ENCODE data around the gene GPRIN1.
A peak's percentile ranks its signal among the peaks of the same experiment; 100 is the strongest.

The GPRIN1 gene

GRCh38 chr5:176609724-176610434 is at the start of gene GPRIN1:
Gene GPRIN1 (minus strand): TSS chr5:176610156. CDS start chr5:176599834, 10,322 bp downstream.
- peak in 1 of 2 experiments; percentile 76 for DNase-seq

DNA sequence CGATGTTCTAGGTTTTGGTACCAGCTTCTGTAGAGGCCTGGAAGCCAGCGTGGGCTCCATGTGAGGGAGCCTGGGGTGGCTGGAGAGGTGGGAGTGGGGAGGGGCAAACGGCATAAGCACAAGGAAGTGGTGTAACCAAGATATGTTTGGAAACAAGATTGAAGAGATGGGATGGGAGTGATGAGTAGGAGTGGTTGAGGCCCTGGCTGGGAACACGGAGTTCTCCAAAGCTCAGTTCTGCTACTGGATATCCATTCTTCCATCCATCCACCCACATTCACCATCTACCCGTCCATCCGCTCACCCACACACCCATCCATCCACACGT is 49.5 kb upstream of the GPRIN1 start:
- DNase-seq, result no peak

DNA sequence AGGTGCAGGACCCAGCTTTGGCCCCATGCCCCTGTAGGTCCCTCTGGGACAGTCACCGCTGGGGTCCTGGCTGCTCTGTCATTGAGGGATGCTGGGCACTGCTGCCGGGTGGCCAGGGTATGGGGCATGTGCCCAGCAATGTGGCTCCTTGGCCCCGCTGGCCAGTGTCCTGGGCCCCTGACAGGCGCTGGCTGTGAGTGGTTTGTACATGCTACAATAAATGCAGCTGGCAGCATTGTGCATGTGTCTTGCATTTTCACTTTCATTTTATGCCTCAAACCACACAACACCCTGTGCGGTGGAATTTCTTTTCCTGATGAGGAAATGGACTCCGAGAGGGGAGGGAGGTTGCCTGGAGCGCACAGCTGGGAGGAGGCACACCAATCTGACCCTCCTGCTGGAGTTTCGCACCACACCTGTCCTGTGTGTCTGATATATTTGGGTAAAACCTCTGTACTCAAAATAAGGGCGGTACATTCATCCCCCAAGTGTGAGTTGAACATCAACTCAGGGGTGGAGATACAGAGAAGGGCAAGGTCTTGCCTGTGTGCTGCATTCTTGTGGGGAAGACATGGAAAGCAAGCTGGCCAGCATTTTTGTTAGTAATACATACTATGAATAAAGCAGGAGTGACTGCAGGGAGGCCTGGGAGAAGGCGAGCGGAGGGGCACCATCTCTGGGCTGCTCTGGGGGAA is 49.0 kb upstream of the GPRIN1 start:
- DNase-seq, result no peak

DNA sequence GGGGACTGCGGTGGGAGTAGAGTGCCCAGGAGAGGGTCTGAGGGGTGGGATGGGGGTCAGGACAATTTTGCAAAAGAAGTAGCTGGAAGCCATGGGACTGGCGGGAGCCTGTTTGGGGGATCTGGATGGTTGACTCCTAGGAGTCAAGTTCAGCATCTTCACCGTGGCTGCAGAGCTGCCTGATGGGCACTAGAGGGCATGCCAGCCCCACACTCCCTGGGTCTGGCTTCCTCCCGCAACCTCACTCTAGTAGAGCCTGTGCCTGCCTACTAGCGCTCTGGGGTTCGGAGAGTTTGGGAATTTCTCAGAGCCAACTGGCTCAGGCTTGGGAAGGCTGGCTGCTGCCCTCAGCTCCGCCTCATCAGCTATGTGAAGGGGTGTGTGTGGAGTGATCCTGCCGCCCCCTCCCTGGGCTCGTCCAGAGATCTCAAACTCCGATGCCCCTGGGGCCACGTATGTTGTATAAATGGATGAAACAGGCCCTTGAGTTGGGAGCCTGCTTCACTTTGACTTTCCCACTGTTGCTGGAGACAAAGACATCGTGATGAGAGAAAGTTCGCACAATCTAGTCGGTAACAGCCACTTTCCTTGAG is 48.1 kb upstream of the GPRIN1 start:
- peak; percentile 56 to 89 for DNase-seq

- DNase-seq, result no peak
Measured at GRCh38 chr5:176656467-176656990, 46.6 kb upstream of the GPRIN1 start.

GRCh38 chr5:176654856-176655255 is 44.9 kb upstream of the GPRIN1 start:
- DNase-seq, result no peak

DNA sequence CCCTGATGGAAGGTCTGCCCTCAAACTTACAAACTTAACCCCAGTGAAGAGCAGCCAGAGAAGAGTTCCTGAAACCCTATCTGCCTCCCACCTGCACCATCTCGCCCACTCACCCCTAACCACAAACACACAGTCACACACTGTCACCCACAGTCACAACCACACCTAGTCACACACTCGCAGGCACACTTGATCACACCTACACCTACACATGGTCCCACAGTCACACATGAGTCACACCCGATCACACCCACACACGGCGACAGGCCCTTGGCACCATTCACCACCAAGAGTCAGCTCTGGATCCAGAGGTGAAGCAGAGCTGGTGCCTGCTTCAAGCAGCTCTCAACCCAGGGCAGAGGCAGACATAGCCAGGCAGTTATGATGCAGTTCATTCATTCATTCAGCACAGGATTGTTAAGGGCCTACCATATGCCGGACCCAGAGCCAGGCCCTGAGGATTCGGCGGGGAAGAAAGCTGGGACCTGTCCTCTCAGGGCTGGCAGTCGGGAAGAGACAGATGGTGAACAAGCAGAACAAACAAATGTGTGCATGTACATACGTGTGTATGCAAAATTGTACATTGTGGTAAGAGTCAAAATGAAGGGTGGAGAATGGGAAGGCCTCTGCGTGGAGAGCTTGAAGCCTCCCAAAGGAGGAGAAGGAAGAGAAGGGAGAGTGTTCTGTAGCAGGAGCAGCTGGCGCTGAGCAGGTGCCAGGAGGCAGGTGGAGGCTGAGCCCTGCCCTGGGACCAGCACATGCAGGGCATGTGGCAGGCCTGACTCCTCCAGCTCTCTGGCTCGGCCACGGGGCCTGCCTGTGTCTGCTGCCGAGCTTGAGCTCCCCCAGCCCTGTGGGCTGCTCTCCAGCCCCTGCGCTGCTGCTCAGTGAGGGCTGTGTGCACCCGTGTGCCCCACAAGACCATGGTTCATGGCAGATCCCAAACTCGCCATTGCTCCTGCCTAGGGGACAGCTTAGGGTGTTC is 43.7 kb upstream of the GPRIN1 start:
- DNase-seq, result peak; percentile 53 to 87

DNA sequence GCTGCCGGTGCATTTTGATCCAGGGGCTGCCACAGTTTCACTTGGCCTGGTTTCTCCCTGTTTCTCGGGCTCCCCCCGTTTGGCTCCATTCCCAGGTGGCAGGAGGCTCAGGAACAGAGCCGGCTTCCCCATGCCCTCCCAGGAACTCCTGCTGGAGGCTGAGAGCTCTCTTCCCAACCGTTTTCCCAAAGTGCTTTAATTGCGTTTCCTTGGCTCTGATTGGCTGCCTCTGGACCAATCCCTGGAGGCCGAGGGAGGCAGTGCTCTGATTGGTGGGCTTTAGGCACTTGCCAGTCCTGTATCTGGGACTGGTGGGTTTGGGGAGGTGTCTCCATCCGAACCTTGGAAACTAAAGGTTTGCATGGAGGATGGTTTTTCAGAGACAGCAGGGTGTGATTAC is 42.2 kb upstream of the GPRIN1 start:
- peak; percentile 94 to 97 for DNase-seq

DNA sequence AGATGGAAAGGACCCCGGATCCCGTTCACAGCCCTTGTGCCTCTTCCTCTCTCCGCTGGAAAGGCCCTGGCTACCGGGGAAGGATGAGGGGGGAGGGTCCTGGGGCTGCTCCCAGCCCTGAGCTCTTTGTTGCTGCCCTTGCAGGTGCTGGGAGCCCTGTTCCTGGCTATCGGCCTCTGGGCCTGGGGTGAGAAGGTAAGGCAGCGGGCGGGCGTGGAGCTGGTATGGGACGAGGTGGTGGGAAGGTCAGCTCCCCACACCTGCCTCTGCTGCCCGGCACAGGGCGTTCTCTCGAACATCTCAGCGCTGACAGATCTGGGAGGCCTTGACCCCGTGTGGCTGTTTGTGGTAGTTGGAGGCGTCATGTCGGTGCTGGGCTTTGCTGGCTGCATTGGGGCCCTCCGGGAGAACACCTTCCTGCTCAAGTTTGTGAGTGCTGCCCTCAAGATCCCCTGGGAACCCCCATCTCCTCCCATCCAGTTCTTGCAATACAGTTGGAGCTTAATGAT is 41.6 kb upstream of the GPRIN1 start:
- no peak for DNase-seq

DNA sequence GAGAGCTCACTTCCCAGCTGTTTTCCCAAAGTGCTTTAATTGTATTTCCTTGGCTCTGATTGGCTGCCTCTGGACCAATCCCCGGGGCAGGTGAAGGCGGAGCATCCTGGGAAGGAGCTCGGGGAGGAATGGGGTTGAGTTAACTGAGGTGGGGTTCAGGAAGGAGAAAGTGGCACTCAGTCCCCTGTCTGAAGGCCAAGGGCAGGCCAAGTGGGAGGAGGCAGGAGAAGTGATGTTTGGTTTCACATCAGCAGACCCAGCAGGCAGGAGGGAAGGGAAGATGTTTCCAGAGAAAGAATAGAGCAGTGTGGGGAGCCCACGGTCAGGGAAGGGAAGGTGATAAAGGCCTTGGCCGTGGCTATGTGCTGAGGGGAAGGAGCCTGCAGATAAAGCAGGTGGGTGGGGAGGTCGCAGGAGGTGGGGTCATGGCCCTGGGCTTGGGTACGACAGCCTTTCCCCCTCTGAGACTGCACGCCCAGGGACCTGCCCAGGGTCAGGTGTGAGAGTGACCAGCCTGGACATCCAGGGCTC is 40.5 kb upstream of the GPRIN1 start:
- peak in 1 of 2 experiments; percentile 58 for DNase-seq

- no peak for DNase-seq
Measured at GRCh38 chr5:176648474-176649194, 38.7 kb upstream of the GPRIN1 start.

GRCh38 chr5:176647843-176648473 is 38.0 kb upstream of the GPRIN1 start:
- DNase-seq, result peak; percentile 43 to 67

GRCh38 chr5:176647030-176647842 is 37.3 kb upstream of the GPRIN1 start, which contains the start of gene TSPAN17:
Gene TSPAN17 (plus strand): TSS chr5:176647484. CDS start chr5:176647616, 132 bp downstream.
- peak; percentile 98 to 100 for DNase-seq

DNA sequence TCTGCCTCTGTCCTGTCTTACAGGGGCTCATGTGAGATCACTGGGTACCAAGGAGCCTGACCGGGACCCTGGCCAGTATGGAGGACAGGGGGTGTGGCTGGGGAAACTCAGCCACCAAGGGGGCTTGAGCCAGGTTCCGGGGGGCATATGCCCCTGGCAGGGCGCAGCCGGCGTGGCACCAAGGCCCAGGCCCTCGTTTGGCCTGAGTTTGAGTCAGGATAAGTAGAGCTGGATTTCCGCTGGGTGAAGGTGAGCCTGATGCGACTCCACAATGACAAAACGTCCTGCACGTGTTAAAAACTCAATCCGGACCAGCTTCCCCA is 36.7 kb upstream of the GPRIN1 start:
- DNase-seq, result no peak

DNA sequence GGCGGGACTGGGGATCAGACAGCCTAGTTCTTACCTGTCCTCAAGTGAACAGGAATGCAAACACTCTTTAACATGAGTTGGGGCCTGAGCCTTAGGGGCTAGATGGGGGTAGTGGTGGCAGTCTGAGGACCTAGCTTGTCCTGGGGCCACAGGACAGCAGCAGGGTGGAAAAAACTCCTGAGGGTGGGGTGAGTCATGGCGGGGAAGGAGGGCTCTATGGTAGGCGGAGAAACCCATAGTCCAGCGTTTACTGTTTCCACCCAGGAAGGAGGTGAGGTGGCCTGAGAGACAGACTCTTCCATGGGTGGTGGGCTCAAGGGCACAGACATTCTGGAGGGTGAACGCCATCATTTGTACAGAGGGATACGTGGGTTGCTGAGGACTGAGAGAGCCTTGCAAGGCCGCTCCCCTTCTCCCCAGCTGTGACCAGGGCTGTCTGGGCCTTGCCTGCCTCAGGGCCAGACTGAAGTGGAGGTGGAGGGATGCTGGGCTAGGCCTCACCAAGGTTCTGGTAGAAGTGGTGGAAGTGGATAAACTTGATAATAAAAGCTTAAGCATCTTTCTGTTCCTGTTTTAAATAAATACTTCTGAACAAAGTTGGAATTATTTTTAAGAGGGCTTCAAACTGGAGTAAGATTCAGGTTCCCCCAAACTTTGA is 36.2 kb upstream of the GPRIN1 start:
- DNase-seq, result no peak

- DNase-seq, result no peak
Measured at GRCh38 chr5:176644878-176645670, 35.1 kb upstream of the GPRIN1 start.

GRCh38 chr5:176644294-176644693 is 34.3 kb upstream of the GPRIN1 start:
- no peak for DNase-seq

DNA sequence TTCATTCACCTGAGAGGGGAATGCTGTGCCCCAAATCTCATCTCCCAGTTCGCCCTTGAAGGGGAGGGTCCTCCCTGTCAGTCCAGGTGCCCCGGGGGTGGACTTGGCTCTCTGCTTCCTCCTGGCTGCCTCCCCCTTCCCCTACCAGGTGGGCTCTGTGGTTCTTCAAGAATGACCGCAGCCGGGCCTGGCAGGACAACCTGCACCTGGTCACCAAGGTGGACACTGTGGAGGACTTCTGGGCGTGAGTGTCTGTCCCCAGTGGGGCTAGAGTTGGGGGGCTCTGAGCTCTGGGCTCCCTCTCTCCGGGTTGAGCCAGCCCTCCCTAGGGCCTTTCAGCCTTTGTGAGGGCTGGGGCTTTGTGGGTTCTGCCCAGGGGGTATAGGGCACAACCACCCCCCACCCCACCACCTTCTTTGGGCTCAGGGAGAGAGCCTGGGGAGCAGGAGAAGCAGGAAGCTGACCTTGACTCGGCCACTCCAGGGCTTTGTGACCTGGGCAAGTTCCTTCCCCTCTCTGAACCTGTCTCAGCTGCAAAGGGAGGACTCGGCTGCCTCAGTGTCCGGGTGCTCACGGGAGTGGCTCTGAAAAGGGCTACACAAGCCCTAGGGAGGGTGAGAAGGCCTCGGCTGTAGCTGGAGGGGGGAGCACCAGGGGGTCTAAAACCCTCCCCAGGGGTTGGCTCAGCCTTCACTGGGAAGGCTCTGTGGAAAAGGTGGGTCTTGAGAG is 33.7 kb upstream of the GPRIN1 start:
- no peak for DNase-seq
